Melanocyte of skin (primary cell): Measurements from ENCODE around the gene RIBC1. TPM values are rescaled to one million over a fixed set of nuclear protein-coding genes. Genes with fewer than 3 reads are reported as not detected.

Experiments
- small RNA-seq, 2 donors: library from RNA; depleted of rRNA; stranded (forward); fragments of <200 nt; gene quantifications; one replicate each; pipeline ENCODE3, GENCODE V24; 2012
- total RNA-seq, 2 donors: library from RNA; depleted of rRNA; stranded (reverse); fragments of >200 nt; gene quantifications; 2 replicates each; pipeline ENCODE4 v1.2.3, GENCODE V29; 2012

RIBC1 gene
- total RNA-seq = 1 to 10 TPM in 1 of 2 donors, under 1 TPM in 1; 0.33 to 4.5 TPM

DNA sequence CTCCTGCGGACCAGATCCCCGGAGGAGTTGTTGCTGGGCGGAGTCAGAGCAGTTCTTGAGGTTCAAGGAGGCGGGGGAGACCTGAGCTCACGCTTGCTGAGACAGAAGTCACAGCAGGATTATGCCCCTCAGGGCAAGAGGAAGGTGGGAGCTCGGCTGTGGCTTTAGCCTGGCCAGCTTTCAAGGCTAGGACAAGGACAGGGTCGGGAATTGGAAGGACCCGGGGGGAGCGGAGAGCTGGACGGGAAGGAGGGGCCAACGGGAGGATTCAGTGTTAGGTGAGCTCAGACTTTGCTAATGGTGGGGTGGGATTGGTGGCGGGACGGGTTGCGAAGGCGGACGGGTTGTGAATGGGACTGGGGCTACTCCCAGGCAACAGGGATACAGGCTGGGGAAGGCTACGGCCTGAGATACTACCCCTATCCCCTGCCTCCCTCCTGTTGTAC is at the start of gene RIBC1:
TSS of gene RIBC1 (plus strand) at position 13 of the 446 bp plus-strand sequence. CDS start 3,404 bp downstream, outside the sequence.

DNA sequence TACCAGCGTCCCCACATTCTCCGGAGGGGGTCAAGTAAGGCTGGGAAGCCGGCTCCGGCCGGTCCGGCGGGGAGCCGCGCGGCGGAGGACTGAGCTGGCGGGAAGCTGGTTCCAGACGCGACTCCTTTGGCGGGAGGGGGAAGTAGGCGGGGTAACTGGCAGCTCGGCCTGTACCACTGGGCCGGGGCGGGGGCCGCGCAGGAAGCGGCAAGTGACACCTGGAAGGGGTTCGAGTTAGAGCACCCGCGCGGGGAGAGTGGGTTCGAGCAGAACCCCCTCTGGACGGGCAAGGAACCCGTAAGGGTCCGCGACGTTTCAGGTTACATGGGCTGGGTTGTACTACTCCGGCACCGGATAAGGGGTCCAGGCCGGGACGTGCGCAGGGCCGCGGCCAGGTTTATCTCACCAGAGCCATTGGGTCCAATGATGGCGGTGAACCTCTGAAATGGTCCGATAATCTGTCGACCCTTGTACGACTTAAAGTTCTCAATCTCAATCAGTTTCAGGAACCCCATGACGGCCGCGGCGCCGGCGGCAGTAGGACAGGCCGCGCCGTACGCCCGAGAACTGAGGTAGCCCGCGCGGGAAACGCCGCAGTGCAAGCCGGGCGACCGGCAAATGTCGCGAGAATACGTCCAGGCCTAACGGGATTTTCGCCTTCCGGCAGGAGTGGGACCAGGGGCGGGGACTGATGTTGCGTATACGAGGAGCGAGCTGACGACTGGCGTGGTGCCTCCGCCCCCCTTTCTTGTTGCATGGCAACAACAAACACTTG is 400 bp upstream of the RIBC1 start, which contains the start of gene SMC1A:
TSS of gene SMC1A (minus strand) at position 569 of the 775 bp plus-strand sequence. CDS start at position 515, 54 bp downstream.

DNA sequence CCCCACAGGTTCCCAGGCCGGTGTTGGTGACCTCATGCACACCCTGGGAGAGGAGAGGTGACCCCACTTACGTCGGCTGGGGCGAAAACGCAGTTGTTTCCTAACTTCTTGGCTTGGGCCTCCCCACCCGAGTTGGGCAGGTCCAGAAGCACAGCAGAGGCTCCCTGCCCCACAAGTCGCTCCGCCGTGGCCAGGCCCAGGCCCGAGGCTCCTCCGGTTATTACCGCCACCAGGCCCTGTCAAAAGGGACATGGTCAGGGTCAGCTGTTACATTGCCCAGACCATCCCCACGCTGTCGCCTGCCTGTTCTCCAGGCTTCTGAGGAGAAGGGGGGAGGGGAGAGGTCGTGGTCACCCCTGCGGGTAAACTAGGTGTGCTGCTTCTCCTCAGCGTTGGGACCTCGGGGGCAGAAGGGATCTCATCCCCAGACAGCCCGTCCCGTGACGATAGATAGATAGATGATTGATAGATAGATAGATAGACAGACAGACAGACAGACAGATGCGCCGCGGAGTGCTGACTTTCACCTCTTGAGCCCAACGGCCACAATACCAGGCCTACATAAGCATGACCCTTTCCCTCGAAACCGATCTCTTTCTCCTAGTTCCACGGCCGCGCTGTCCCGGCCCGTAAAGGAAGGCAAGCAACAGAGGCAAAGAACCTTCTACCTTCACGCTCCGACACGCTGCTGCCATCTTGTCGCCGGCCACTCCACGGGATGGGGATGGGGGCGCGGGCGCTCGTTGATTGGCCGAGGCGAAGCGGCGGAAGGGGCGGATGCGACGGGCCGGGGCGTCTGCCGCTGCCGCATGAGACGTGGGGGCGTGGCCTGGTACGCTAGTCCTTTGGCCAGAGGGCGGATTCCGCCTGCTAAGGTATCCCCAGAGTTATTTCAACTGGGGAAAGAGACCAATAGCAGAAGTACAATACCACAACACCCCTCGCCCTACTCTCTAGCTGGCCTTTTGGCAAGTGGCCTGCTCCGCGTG is 11.3 kb downstream of the RIBC1 start, which contains the start of gene HSD17B10:
TSS of gene HSD17B10 (minus strand) at position 720 of the 989 bp plus-strand sequence. CDS start at position 695, 25 bp downstream.

Small RNA genes lying within 50 kb of the gene (small RNA-seq; reads per million reads assigned to genes)
- gene MIR6857 (0 reads per million in 2 donors), gene VTRNA3-1P (0.43 to 1.0 reads per million in 2 donors)

Other genes with a start within 250 kb of the RIBC1 start
- 100 to 1,000 TPM in 1 of 2 donors, 10 to 100 TPM in 1; 88.9 to 110 TPM for gene KDM5C, start 197.7 kb upstream of the RIBC1 start, total RNA-seq
- 1 to 10 TPM; 4.3 to 8.6 TPM for gene IQSEC2, start 141.3 kb upstream of the RIBC1 start, total RNA-seq
- gene SMC1A, start 219 bp upstream of the RIBC1 start, total RNA-seq = 10 to 100 TPM; 14.1 to 30.0 TPM
- 10 to 100 TPM; 82.9 to 98.6 TPM for gene HSD17B10, start 11.5 kb downstream of the RIBC1 start, total RNA-seq